Ascending aorta (tissue), 2 donors: Measurements from ENCODE around the gene CFAP100. TPM values are rescaled to one million over a fixed set of nuclear protein-coding genes. Genes with fewer than 3 reads are reported as not detected.
A peak's percentile ranks its signal among the peaks of the same experiment; 100 is the strongest.

ENCODE experiments used
- DNase-seq, 2 donors: peaks; one replicate each; pipeline ENCODE4 v3.0.0-alpha.2; 2019; ENCODE audit warnings: low spot score in 2 of 2
- H3K27ac ChIP-seq, 2 donors: fragments of 200-600 bp; sonication (generic); one replicate each; pipeline ENCODE4 v1.5.1; 2016 to 2017; ENCODE audit warnings: mild to moderate bottlenecking in 1 of 2
- H3K27me3 ChIP-seq: fragments of 200-600 bp; sonication (generic); one replicate; pipeline ENCODE4 v1.5.1; 2017
- H3K36me3 ChIP-seq, 2 donors: fragments of 200-600 bp; sonication (generic); one replicate each; pipeline ENCODE4 v1.5.1; 2016
- H3K4me1 ChIP-seq, 2 donors: fragments of 200-600 bp; sonication (generic); one replicate each; pipeline ENCODE4 v1.5.1; 2016 to 2017; ENCODE audit warnings: mild to moderate bottlenecking in 1 of 2
- H3K4me3 ChIP-seq, 2 donors: fragments of 200-600 bp; sonication (generic); one replicate each; pipeline ENCODE4 v1.5.1; 2016 to 2017; ENCODE audit warnings: mild to moderate bottlenecking in 1 of 2
- H3K9me3 ChIP-seq, 2 donors: fragments of 200-600 bp; sonication (generic); one replicate each; pipeline ENCODE4 v1.5.1; 2016
- intact Hi-C: fragments of 100-400 bp; cut with DNase I; formaldehyde crosslinking; loops from one replicate; pipeline ENCODE4 v1.15.1; 2023
- total RNA-seq: library from RNA; depleted of rRNA; stranded (reverse); fragments of >200 nt; gene quantifications from one replicate; pipeline ENCODE4 v1.1.0, GENCODE V29; 2016
- TF ChIP-seq, protein P1 (sequence below), 3 experiments: fragments of 200-600 bp in 2 of 3; fragments of 450-650 bp in 1 of 3; sonication (generic) in 2 of 3; IDR thresholded peaks; one replicate each; pipeline ENCODE4 v1.5.1; 2016 to 2019; ENCODE audit warnings: antibody characterized with exemption in 3 of 3, mild to moderate bottlenecking in 1 of 3, moderate library complexity in 1 of 3

CFAP100 gene
- total RNA-seq, 1 donor from 2014 or later, result not detected

DNA sequence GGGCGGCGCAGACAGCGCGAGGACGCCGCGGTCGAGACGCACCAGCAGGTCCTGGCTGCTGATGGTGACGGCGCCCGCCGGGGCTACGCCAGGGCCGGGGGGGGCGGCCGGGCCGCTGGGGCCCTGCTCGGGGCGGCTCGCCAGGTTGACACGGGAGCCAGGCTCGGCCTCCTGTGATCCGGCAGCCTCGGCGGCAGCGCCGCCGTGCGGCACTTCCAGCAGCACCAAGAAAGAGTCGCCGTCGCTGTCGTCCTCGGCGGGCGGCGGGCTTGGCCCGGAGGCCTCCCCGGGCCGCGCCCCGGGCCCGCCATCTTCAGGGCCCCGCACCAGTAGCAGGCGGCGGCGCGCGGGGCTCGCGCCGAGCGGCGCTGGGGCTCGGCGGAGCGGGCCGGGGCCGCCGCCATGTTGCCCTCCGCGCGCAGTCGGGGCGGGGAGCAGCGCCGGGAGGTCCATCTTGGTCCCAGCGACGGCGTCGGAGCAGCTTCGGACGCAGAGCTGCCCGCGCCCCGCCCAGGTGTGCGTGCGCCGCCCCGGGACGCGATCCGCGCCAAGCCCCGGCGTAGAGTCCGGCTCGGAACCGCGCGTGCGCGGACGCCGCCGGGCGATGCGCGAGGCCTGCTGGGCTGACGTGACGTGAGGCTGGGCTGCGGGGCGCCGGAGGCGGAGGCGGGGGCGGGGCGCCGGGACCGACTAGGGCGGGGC lies 80.9 kb downstream of the CFAP100 start, which contains the start of gene ZXDC:
TSS of gene ZXDC (minus strand) at position 479 of the 702 bp plus-strand sequence. CDS start at position 453, 26 bp downstream.
- intact Hi-C loops, result loop anchor here (1.0 to 10.0 kb wide), 9 partner anchors 87 to 558 kb away; partner anchors contain the start of genes KLF15 and SLC41A3
- peaks cover 9 to 14% of the 10 kb centered on the region in 2 donors for H3K36me3 ChIP-seq
- TF ChIP-seq, protein P1, sequence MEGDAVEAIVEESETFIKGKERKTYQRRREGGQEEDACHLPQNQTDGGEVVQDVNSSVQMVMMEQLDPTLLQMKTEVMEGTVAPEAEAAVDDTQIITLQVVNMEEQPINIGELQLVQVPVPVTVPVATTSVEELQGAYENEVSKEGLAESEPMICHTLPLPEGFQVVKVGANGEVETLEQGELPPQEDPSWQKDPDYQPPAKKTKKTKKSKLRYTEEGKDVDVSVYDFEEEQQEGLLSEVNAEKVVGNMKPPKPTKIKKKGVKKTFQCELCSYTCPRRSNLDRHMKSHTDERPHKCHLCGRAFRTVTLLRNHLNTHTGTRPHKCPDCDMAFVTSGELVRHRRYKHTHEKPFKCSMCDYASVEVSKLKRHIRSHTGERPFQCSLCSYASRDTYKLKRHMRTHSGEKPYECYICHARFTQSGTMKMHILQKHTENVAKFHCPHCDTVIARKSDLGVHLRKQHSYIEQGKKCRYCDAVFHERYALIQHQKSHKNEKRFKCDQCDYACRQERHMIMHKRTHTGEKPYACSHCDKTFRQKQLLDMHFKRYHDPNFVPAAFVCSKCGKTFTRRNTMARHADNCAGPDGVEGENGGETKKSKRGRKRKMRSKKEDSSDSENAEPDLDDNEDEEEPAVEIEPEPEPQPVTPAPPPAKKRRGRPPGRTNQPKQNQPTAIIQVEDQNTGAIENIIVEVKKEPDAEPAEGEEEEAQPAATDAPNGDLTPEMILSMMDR (IDR thresholded peaks at IDR 0.05), result peak; percentile 14 to 49 (median 37)
- no peaks in the 10 kb centered on the region for H3K27me3 ChIP-seq
- peak; percentile 69 to 97 for DNase-seq
- H3K27ac ChIP-seq, result peak within 1 kb of the TSS; percentile 88 to 99
- H3K4me3 ChIP-seq, result peak within 1 kb of the TSS; percentile 63 to 71
- peaks cover 27 to 35% of the 10 kb centered on the region in 2 donors for H3K4me1 ChIP-seq
- H3K9me3 ChIP-seq, result no peaks in the 10 kb centered on the region

DNA sequence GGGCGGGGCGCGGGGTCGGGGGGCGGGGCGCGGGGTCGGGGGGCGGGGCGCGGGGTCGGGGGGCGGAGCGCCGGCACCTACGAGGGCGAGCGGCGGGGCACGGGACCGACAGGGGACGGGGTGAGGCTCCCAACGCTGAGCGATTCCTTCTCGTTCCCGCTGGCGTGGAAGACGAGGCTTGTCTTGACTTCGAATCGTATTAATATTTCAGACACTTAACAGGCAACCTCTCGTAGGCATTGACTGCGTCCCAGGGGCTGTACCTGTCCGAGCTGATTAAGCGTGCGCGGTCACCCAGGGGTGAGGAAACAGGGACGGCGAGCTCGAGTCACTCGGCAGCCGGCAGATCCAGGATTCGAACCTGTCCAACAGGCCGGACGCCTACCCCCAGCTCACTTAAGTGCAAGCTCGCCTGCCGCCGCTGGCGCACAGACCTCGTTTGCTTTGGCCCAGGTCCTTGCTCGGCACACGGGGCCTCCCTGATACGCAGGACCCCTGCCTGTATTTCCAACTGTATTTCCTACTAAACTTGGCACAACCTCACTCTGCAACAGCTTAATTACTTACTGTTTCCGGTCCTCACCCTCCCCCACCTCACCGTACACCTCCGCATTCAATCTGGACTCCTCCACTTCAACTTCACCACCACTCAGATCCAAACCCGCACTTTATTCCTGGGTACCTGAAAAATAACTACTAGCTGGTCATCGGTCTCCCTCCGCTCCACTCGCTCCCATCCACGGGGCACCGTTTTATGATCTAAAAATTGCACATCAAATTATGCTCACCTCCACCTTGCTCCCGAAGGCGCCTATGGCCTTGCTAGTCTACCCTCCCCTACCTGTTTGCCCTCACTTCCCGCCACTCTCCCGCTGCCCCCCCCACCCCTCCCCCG lies 81.7 kb downstream of the CFAP100 start:
- TF ChIP-seq, protein P1 (IDR thresholded peaks at IDR 0.05), result no peak
- peak; percentile 28 to 84 for DNase-seq
- intact Hi-C loops, result loop anchor here (2.0 to 10.0 kb wide), 7 partner anchors 88 to 559 kb away; partner anchors contain the start of gene SLC41A3
- peak overlapping the region; percentile 62 to 64 for H3K4me3 ChIP-seq
- H3K27me3 ChIP-seq, result no peaks in the 10 kb centered on the region
- H3K4me1 ChIP-seq, result peaks cover 25 to 34% of the 10 kb centered on the region in 2 donors
- H3K36me3 ChIP-seq, result peaks cover under 1 to 5% of the 10 kb centered on the region in 2 donors
- peak overlapping the region; percentile 83 to 88 for H3K27ac ChIP-seq
- no peaks in the 10 kb centered on the region for H3K9me3 ChIP-seq

DNA sequence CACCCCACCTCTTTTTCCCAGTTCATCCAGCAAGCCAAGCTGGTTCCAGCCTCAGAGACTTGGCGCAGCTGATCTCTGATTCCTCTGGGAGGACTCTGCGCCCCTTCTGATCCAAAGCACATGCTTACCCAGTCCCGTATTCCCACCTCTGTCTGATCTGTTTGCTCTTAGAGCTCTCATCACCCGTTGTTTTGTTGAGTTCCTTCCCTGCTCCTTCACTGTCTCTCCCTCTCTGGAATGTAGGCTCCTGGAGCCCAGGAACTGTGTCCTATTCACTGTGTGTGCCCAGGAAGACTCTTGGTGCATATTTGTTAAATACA lies 82.3 kb downstream of the CFAP100 start:
- H3K27ac ChIP-seq, result peak overlapping the region in 1 of 2 donors; percentile 83
- H3K4me3 ChIP-seq, result peak overlapping the region in 1 of 2 donors; percentile 64
- TF ChIP-seq, protein P1 (IDR thresholded peaks at IDR 0.05), result no peak
- no peaks in the 10 kb centered on the region for H3K9me3 ChIP-seq
- no peak for DNase-seq
- peaks cover 22 to 29% of the 10 kb centered on the region in 2 donors for H3K4me1 ChIP-seq
- intact Hi-C loops, result loop anchor here (2.0 to 10.0 kb wide), 7 partner anchors 88 to 560 kb away; partner anchors contain the start of gene SLC41A3
- H3K27me3 ChIP-seq, result no peaks in the 10 kb centered on the region
- no peaks in the 10 kb centered on the region for H3K36me3 ChIP-seq

DNA sequence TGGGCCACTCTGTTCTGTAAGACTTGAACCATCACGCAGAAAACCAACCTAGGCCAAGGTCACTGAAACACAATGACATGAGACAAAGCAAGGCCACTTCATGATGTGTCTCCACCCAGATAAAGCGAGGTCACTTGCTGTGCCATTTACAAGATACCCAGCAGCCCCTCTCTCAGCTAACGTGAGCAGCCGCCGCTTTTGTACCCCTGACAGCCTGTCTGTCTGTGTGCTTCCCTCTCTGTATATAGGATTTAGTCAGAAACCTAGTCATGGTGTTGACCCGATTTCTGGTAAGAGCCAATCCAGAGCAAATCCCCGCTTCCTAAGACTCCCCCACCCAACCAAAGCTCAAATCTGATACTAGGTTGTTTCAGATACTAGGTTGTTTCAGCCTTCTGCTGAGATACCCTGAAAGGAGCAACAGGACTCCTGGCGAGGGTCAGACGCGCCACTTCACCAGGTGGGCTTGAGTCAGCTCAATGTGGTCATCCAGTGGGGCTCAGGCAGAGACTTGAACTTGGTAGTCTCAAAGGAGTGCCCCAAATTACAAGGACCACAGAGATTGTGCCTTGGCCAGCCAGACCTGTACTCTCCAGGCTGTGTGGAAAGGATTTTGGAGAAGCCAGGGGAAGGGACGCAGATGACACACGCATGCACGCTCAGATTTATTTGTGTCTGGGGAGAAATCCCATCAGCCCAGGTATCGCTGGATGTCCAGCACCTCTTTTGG lies 84.0 kb downstream of the CFAP100 start:
- H3K4me3 ChIP-seq, result no peak overlapping the region
- no peaks in the 10 kb centered on the region for H3K9me3 ChIP-seq
- no peak overlapping the region for H3K27ac ChIP-seq
- peaks cover 10 to 15% of the 10 kb centered on the region in 2 donors for H3K4me1 ChIP-seq
- H3K27me3 ChIP-seq, result no peaks in the 10 kb centered on the region
- intact Hi-C loops, result loop anchor here (5.0 to 10.0 kb wide), 6 partner anchors 231 to 561 kb away; partner anchors contain the start of gene SLC41A3
- TF ChIP-seq, protein P1 (IDR thresholded peaks at IDR 0.05), result no peak
- H3K36me3 ChIP-seq, result no peaks in the 10 kb centered on the region
- DNase-seq, result no peak

DNA sequence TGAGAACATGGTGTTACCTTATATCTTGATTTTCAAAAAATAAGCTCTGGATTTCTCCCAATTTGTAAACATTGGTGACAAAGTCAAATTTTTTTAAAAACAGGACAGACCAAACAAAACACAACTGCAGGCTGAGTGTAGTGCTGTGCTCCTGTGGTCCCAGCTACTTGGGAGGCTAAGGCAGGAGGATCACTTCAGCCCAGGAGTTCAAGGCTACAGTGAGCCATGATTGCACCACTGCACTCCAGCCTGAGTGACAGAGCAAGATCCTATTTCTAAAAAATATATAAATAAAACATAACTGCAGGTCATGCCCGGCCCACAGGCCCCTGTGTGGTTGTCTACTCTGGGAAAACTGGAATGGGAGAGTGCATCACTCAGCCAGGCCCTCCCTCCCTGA lies 84.9 kb downstream of the CFAP100 start:
- intact Hi-C loops, result loop anchor here (5.0 to 10.0 kb wide), 6 partner anchors 232 to 562 kb away; partner anchors contain the start of gene SLC41A3
- DNase-seq, result no peak
- no peaks in the 10 kb centered on the region for H3K27me3 ChIP-seq
- no peaks in the 10 kb centered on the region for H3K36me3 ChIP-seq
- TF ChIP-seq, protein P1 (IDR thresholded peaks at IDR 0.05), result no peak
- H3K9me3 ChIP-seq, result no peaks in the 10 kb centered on the region
- peaks cover 3 to 6% of the 10 kb centered on the region in 2 donors for H3K4me1 ChIP-seq
- H3K4me3 ChIP-seq, result no peak overlapping the region
- H3K27ac ChIP-seq, result no peak overlapping the region
